HepG2 (cell line): ENCODE data around the gene KIF6. TPM values are rescaled to one million over a fixed set of nuclear protein-coding genes. Genes with fewer than 3 reads are reported as not detected.
A peak's percentile ranks its signal among the peaks of the same experiment; 100 is the strongest.

ENCODE experiments used
- CENPBD1 ChIP-seq: sonication (generic); formaldehyde crosslinking; IDR thresholded peaks from 2 replicates; pipeline ENCODE4 v1.8.0; 2022; ENCODE audit warnings: missing genetic modification reagents, low read depth, mild to moderate bottlenecking, borderline replicate concordance
- DNMT3B ChIP-seq: conservative IDR thresholded peaks from 2 replicates; pipeline ENCODE4 v1.6.1; 2016; ENCODE audit warnings: missing biosample characterization, control low read depth
- GATAD1 ChIP-seq: IDR thresholded peaks from 2 replicates; pipeline ENCODE4 v1.6.1; 2016; ENCODE audit warnings: missing genetic modification reagents, missing compliant biosample characterization
- ISX ChIP-seq: sonication (generic); formaldehyde crosslinking; conservative IDR thresholded peaks from 2 replicates; pipeline ENCODE4 v1.5.0; 2020; ENCODE audit warnings: missing genetic modification reagents
- MAZ ChIP-seq, 2 experiments: sonication (generic) in 1 of 2; formaldehyde crosslinking in 1 of 2; IDR thresholded peaks; 2 replicates each; pipeline versions ENCODE4 v1.5.0 to v1.6.1; 2012 to 2020; ENCODE audit warnings: low read depth in 2 of 2, mild to moderate bottlenecking in 2 of 2, borderline replicate concordance in 1 of 2, improper control_type of control experiment in 1 of 2, low read length in 1 of 2, missing genetic modification reagents in 1 of 2, moderate library complexity in 1 of 2
- PITX1 ChIP-seq: sonication (generic); formaldehyde crosslinking; IDR thresholded peaks from 2 replicates; pipeline ENCODE4 v1.5.1; 2020; ENCODE audit warnings: mild to moderate bottlenecking, missing genetic modification reagents
- SMARCC2 ChIP-seq: fragments of 450-650 bp; IDR thresholded peaks from 2 replicates; pipeline ENCODE4 v1.6.1; 2017; ENCODE audit warnings: antibody characterized with exemption, mild to moderate bottlenecking
- TCF7L2 ChIP-seq: IDR thresholded peaks from 2 replicates; pipeline ENCODE4 v1.6.1; 2011; ENCODE audit warnings: mild to moderate bottlenecking, low read depth, low read length, moderate library complexity
- TOE1 ChIP-seq: sonication (generic); formaldehyde crosslinking; IDR thresholded peaks from 2 replicates; pipeline ENCODE4 v1.4.0; 2020; ENCODE audit warnings: mild to moderate bottlenecking, missing genetic modification reagents
- ZFY ChIP-seq: sonication (generic); formaldehyde crosslinking; IDR thresholded peaks from 2 replicates; pipeline ENCODE4 v1.4.0; 2020; ENCODE audit warnings: missing genetic modification reagents
- ZNF296 ChIP-seq: sonication (generic); formaldehyde crosslinking; conservative IDR thresholded peaks from 2 replicates; pipeline ENCODE4 v1.5.0; 2020; ENCODE audit warnings: mild to moderate bottlenecking, missing genetic modification reagents
- ZNF639 ChIP-seq: conservative IDR thresholded peaks from 2 replicates; pipeline ENCODE4 v1.6.1; 2018; ENCODE audit warnings: missing genetic modification reagents
- ZNF766 ChIP-seq: sonication (generic); formaldehyde crosslinking; IDR thresholded peaks from 2 replicates; pipeline ENCODE4 v1.5.0; 2020; ENCODE audit warnings: missing genetic modification reagents, borderline replicate concordance
- ZNF883 ChIP-seq: sonication (generic); formaldehyde crosslinking; IDR thresholded peaks from 2 replicates; pipeline ENCODE4 v1.5.1; 2020; ENCODE audit warnings: mild to moderate bottlenecking, missing genetic modification reagents; ENCODE audit errors: not compliant biosample characterization
- polyA plus RNA-seq, 8 experiments: library from polyadenylated mRNA; depleted of rRNA in 3 of 8; stranded (reverse) in 7 of 8; unstranded in 1 of 8; fragments of >200 nt; fragmentation: Illumina TruSeq in 4 of 8; extraction: Trizol in 4 of 8; gene quantifications; 2 replicates each; pipeline versions ENCODE4 v1.2.1 to v1.2.3, GENCODE V29; 2011 to 2016; ENCODE audit warnings: low read depth in 4 of 8, missing spikeins in 1 of 8, mixed read lengths in 1 of 8; ENCODE audit not compliant: insufficient read depth in 1 of 8
- total RNA-seq, 5 experiments: library from RNA; depleted of rRNA; stranded (reverse); fragments of >200 nt; fragmentation: Illumina TruSeq; extraction: Trizol; gene quantifications; 2 replicates each; pipeline ENCODE4 v1.2.3, GENCODE V29; 2016; ENCODE audit warnings: low read depth in 1 of 5
- TF ChIP-seq, protein P1 (sequence below): sonication (generic); formaldehyde crosslinking; IDR thresholded peaks from 2 replicates; pipeline ENCODE4 v1.5.0; 2020; ENCODE audit warnings: missing genetic modification reagents, mild to moderate bottlenecking, borderline replicate concordance
- TF ChIP-seq, protein P2 (sequence below): sonication (generic); formaldehyde crosslinking; IDR thresholded peaks from 2 replicates; pipeline ENCODE4 v1.8.1; 2022; ENCODE audit warnings: mild to moderate bottlenecking, missing genetic modification reagents
- TF ChIP-seq, protein P3 (sequence below): sonication (generic); formaldehyde crosslinking; IDR thresholded peaks from 2 replicates; pipeline ENCODE4 v1.5.1; 2020; ENCODE audit warnings: mild to moderate bottlenecking, missing genetic modification reagents, moderate library complexity

Gene KIF6
- total and polyA plus RNA-seq, 2 of the 13 experiments (the other 11 are each of a cell fraction or from before 2014, with no cell fraction given): 0.04 to 0.27 TPM

- TF ChIP-seq ZNF639 (CRISPR knock-in tag) (no peak), TOE1 (no peak), ISX (CRISPR knock-in tag) (no peak), ZNF296 (CRISPR knock-in tag) (no peak), ZFY (CRISPR knock-in tag) (peak; percentile 37; the same call in 1 of the 2 replicates), MAZ (IDR thresholded peaks at IDR 0.05; ENCODE audit: borderline replicate concordance, low read depth, low read length) (no peak), MAZ (CRISPR knock-in tag; IDR thresholded peaks at IDR 0.05; ENCODE audit: low read depth) (no peak), ZNF883 (CRISPR knock-in tag) (peak; percentile 39), PITX1 (CRISPR knock-in tag) (no peak), TCF7L2 (no peak), SMARCC2 (no peak), CENPBD1 (no peak), ZNF766 (CRISPR knock-in tag) (0 out of 2 replicates have a peak, but pooled peaks have one; percentile 12), DNMT3B (CRISPR knock-in tag) (no peak), GATAD1 (CRISPR knock-in tag) (no peak)
- TF ChIP-seq, protein P1, sequence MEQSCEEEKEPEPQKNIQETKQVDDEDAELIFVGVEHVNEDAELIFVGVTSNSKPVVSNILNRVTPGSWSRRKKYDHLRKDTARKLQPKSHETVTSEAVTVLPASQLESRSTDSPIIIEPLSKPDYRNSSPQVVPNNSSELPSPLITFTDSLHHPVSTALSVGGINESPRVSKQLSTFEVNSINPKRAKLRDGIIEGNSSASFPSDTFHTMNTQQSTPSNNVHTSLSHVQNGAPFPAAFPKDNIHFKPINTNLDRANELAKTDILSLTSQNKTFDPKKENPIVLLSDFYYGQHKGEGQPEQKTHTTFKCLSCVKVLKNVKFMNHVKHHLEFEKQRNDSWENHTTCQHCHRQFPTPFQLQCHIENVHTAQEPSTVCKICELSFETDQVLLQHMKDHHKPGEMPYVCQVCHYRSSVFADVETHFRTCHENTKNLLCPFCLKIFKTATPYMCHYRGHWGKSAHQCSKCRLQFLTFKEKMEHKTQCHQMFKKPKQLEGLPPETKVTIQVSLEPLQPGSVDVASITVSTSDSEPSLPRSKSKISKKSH (CRISPR knock-in tag): no peak
- TF ChIP-seq, protein P2, sequence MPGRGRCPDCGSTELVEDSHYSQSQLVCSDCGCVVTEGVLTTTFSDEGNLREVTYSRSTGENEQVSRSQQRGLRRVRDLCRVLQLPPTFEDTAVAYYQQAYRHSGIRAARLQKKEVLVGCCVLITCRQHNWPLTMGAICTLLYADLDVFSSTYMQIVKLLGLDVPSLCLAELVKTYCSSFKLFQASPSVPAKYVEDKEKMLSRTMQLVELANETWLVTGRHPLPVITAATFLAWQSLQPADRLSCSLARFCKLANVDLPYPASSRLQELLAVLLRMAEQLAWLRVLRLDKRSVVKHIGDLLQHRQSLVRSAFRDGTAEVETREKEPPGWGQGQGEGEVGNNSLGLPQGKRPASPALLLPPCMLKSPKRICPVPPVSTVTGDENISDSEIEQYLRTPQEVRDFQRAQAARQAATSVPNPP: 0 out of 2 replicates have a peak, but pooled peaks have one; percentile 25
- TF ChIP-seq, protein P3, sequence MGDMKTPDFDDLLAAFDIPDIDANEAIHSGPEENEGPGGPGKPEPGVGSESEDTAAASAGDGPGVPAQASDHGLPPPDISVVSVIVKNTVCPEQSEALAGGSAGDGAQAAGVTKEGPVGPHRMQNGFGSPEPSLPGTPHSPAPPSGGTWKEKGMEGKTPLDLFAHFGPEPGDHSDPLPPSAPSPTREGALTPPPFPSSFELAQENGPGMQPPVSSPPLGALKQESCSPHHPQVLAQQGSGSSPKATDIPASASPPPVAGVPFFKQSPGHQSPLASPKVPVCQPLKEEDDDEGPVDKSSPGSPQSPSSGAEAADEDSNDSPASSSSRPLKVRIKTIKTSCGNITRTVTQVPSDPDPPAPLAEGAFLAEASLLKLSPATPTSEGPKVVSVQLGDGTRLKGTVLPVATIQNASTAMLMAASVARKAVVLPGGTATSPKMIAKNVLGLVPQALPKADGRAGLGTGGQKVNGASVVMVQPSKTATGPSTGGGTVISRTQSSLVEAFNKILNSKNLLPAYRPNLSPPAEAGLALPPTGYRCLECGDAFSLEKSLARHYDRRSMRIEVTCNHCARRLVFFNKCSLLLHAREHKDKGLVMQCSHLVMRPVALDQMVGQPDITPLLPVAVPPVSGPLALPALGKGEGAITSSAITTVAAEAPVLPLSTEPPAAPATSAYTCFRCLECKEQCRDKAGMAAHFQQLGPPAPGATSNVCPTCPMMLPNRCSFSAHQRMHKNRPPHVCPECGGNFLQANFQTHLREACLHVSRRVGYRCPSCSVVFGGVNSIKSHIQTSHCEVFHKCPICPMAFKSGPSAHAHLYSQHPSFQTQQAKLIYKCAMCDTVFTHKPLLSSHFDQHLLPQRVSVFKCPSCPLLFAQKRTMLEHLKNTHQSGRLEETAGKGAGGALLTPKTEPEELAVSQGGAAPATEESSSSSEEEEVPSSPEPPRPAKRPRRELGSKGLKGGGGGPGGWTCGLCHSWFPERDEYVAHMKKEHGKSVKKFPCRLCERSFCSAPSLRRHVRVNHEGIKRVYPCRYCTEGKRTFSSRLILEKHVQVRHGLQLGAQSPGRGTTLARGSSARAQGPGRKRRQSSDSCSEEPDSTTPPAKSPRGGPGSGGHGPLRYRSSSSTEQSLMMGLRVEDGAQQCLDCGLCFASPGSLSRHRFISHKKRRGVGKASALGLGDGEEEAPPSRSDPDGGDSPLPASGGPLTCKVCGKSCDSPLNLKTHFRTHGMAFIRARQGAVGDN (CRISPR knock-in tag): peak; percentile 48
Observed at GRCh38 chr6:39361657-39362486, 363.3 kb downstream of the KIF6 start (continued).
